NCI-H2081 treated with DMSO at 0.1 percent for 48 hours (cell line): ENCODE measurements around the gene HDAC5.
"Not testable (repeated sequence)": the region's sequence is repeated elsewhere in the genome, so short reads cannot be mapped to it uniquely, and the experiment has no call there.

Source experiments
- DNase-seq: peaks from one replicate; lab custom pipeline; 2025; lab: John Stamatoyannopoulos, UW

HDAC5 gene

DNA sequence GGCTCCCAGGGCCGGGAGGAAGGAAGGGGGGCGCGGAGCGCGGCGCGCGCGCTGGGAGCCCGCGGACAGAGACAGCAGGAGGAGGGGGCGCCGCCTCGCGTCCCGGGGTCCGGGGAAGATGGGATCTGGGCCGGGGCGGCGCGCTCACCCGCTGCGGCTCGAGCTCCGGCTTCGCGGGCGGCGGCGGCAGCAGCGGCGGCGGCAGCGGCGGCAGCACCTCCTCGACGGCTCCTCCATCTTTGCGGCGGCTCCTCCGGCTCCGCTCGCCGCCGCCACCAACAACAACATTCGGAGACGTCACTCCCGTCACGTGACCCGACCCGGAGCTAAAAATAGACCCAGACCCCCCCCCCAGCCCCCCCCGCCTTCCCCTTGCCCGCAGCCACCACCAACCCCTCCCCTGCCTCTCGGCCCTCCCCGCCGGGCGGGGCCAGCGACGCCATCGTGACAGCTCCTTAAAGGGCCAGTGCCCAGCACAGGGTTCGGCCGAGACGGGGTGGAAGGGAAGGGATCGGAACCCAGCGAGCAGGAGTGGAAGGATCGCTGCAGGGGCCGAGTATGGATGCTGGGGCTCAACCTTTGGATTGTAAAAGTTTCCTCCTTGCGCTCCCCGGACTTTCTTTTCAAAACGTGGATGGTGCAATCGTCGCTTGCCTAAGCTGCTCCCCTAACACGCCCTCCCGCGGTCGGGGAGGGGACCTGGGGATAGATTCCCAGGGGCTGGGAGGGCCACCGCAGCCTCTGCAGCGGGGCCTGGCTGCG is at the start of gene HDAC5:
HDAC5 (minus strand) TSS at position 286 of the 762 bp plus-strand sequence. CDS start 6,126 bp downstream, outside the sequence.
- DNase-seq, result peak; percentile 47

- DNase-seq, result no peak
These were observed 48.6 kb upstream of the HDAC5 start for GRCh38 chr17:44171931-44172455.

GRCh38 chr17:44170499-44171201 is 47.2 kb upstream of the HDAC5 start, which contains the start of gene ASB16:
ASB16 (plus strand) TSS chr17:44170704; CDS start chr17:44170790, 86 bp downstream.
- DNase-seq, result no peak

DNA sequence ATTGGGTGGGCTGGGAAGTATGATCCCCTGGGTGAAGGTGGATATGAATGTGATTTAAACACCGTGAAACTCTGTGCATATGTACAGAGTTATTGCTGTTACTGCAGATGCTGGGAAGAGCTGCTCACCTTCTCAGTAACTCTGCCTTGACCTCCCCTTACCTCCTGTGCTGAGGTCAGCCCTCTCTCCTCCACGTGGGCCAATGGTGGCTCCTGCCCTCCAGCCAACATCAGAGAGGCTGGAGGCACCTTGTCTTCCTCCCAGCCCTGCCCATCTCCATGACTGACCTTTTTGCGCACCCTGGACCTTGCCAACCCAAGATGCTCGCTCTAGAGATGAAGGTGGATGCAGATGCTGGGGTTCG is 46.7 kb upstream of the HDAC5 start:
- DNase-seq, result no peak

DNA sequence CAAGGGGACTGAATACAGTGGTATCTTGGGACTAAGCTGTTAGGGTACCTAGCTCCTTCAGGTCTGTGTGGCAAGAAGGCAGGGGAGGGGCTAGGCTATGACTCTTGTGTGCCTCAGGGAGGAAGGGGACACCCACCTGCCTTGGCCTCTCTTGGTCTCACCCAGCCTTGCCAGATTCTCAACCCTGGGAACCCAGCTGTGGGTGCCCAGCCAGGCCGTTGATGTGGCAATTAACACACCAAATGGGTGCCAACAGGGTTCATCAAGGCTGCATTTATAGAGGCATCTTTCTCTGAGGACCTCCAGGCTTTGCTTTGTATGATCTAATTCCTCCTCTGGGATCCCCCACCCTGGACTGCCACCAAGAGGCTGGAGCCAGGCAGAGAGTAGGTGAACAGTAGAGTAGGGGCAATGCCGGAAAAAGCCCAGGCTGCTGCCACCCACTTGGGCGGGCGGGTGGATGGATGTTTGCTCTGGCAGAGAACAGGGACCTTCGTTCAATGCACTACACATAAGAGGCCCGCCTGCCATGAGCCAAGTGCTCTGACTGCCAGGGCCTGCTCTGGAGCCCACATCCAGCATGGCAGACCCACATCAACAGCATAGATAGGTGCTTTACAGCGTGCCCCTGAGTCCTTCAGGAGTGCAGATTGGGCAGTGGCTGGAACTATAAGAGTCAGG is 43.9 kb upstream of the HDAC5 start:
- DNase-seq, result no peak

GRCh38 chr17:44164476-44164875 is 41.0 kb upstream of the HDAC5 start:
- no peak for DNase-seq

- no peak for DNase-seq
These were observed 36.2 kb upstream of the HDAC5 start for GRCh38 chr17:44159519-44160210.

- DNase-seq, result no peak
These were observed 32.0 kb upstream of the HDAC5 start for GRCh38 chr17:44155488-44155887.

DNA sequence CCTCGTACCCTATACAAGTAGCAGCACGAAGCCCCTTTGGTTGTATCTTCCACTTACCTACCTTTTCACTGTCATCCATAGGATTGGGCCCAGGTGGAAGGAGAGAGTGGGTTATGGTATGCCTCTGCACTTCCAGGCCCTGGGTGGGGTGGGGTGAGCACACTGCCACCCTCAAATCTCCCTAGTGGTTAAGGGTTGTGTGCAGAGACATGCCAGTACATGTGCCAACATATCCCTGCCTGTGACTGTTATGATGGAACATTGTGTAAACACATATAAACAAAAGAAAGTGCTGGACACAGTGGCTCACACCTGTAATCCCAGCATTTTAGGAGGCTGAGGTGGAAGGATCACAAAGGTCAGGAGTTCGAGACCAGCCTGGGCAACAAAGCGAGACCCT is 29.4 kb upstream of the HDAC5 start:
- DNase-seq, result no peak

DNA sequence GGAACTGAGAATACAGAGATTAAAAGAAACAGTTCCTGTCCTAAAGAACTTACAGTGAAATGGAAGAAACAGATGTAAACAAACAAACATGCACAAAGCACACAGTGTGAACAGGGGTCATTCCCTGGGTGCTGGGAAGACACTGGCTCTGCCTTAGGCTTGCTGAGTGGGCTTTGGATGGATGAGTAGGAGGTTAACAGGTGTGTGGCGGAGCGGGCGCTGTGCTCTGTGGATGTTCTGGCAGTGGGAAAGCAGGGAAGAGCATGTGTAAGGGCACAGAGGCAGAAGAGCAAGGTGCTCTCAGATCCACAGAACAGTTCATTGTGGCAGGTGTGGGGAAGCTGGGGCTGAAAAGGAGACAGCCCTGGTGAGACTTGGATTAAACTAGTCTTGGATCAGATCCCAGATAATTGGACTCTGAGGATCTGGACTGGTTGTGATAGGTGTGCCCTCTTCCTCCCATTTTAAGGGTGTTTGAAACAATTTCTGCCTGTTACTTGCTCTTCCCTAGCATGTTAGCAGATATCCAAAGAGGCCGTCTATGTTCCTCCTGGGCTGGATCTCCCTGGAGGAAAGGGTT is 26.4 kb upstream of the HDAC5 start:
- no peak for DNase-seq

GRCh38 chr17:44149066-44149465 is 25.6 kb upstream of the HDAC5 start:
- DNase-seq, result not testable (repeated sequence)

GRCh38 chr17:44147812-44148211 is 24.4 kb upstream of the HDAC5 start:
- DNase-seq, result no peak

- DNase-seq, result no peak
These were observed 23.2 kb upstream of the HDAC5 start for GRCh38 chr17:44146375-44147346.

GRCh38 chr17:44144966-44145739 is 21.7 kb upstream of the HDAC5 start:
- no peak for DNase-seq

GRCh38 chr17:44143921-44144320 is 20.5 kb upstream of the HDAC5 start:
- DNase-seq, result not testable (repeated sequence)

DNA sequence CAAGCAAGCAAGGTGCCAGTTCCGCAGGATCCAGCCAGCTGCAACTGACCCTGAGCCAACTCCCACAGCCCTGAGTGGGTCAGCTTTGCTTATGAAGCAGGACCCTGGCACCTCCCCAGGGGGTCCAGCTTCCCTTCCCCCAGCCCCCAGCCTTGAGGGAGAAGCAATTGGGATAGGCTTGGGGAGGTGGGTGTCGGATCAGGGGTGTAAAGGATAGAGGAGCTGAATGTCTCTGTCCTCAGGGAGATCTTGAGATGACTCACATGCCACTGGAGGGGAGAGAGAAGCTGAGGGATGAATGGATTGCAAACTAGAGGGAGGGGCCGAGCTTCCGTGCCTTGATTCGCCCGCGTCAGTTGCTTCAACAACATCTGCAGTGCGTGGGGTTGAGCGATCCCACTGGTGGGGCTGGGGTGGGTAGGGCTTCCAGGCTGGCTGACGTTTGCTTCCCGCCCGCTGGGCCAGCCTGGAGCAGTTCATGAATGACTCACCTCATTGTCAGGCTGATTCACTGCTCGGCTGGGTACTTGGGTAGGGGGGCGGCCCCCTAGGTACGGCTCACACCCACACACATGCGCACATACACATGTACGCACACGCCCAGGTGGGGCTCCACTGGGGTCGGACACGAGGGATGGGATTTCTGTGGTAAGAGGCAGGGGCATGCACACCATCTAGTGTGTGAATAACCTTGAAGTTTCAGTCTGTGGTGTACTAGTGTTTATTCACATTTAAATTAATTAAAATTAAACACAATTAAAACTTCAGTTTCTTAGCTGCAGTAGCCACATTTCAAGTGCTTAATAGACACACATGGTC is 14.7 kb upstream of the HDAC5 start:
- peak; percentile 22 for DNase-seq

- DNase-seq, result no peak
These were observed 11.5 kb upstream of the HDAC5 start for GRCh38 chr17:44134752-44135568.
